NCI-H128 (cell line): Measurements from ENCODE around the gene KBTBD13.
"Not testable (repeated sequence)": the region's sequence is repeated elsewhere in the genome, so short reads cannot be mapped to it uniquely, and the experiment has no call there.

Source experiments
- DNase-seq: peaks from one replicate; lab custom pipeline; 2025; ENCODE audit not compliant: unreplicated experiment; lab: John Stamatoyannopoulos, UW

The KBTBD13 gene

DNA sequence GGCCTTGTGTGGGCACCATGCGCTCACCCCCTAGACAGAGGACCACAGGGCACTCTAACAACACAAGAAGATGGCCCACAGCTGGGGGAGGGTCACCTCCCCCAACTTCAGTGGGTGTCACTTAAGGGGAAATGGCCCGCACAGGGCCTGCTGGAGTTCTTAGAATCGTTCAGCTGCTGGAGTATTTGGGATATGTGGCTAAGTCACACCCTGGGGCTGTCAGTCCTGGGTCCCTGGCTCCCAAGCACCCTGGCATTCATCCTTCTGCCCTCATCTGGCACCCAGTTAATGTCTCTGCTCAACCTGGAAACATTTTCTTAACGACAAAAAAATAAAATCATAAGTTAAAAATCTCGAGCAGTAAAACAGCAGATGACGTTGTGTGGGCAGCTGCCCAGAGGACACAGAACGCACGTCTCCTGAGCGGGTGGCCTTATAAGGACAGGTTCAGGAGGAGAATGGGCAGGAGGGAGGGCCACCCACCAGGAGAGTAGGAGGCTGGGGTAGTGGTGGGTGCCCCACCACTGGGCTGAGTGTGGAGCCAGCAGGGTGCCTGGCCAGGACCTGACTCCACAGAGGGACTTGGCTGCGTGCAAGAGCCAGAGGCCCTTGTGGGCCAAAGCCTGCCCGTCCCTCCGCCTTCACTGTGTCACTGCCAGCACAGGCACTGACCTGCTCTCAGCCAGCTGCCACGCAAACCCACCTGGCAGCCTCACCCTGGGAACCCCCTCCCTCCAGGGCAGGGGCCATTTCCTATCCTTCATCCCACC, 11.5 kb downstream of the KBTBD13 start:
- no peak for DNase-seq

DNA sequence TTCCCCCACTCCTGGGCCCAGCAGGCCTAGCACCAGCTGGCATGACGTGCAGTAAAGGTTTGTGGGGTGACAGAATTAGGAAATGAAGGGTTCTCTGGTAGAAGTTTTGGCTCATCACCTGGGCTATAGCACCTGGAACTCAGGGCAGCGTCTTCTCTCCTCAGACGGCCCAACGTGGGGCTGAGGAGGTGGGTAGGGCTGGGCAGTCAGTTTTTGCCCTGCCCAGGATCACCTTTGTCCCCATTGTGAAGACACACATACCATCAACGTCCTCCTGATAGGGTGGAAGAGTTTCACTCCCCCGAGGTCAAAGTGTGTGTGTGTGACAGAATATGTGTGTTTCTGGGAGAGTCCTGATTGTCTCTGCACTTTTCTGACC, 12.1 kb downstream of the KBTBD13 start:
- DNase-seq = no peak

DNA sequence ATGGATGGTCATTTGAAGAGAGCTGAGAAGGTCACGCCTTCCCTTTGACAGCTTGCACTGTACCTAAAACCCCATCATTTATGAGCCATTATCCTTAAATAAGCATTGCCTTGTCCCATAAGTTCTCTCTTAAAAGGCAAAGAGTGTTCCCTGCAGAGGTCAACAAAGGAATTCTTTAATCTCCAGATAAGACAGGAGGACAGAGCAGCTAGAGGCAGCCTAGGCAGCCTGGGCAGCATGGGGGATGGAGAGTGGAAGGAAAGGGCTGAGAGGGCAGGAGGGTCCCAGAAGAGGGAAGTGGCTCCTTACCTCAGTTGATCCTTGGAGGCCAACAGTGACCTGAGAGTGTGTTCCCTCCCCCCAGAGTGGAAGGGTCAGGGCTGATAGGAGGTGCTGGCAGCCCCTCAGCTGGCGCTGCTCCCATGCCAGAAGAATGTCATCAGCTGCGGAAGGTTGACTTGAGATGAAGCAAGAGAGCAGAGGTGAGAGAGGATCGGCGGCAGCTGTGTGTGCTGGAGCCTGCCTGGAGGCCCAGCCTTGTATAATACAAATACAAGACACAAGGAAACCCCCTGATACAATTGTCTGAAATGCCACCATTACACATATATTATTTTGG, 12.8 kb downstream of the KBTBD13 start:
- no peak for DNase-seq

- DNase-seq = no peak
Measured at GRCh38 chr15:65091946-65092770, 15.6 kb downstream of the KBTBD13 start.

DNA sequence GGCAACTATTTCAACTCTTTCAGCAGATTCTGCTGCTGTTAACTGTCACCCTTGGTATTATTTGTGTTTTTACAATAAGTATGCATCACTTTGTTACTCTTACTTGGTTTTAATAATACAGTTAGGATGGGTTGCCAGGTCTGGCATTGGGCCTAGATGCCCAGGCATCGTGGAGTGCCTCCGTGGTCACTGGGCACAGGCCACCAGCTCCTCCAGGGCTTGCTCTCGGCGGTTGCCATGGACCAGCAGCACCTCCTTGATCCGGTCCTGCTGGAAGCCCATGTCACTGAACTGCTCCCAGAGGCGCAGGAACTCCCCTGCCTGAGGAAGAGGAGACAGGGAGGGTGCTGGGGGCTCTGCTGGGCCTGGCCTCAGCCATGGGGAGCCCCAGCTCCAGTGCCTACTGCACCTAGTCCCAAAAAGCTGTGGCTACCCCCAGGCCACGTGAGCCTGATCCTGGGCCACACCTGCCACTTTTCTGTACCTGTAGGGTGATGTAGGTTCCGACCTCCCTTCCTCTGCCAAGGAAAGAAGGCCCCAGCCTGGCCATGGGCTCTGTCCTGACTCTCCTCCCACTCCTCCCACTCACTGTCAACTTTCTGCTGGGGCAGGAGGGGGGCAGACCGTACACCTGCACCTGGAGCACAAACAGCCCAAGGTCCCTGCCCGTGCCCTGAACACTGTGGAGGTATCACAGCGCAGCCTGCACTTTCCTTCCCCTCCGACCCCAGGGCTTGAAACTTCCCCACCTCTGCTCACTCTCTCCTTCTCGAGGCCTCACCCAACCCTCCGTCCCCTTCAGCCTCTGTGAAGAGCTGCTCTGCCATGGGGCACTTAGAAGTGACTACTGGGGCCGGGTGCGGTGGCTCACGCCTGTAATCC, 16.6 kb downstream of the KBTBD13 start:
- no peak for DNase-seq

- not testable (repeated sequence) for DNase-seq
Measured at GRCh38 chr15:65093793-65094170, 17.2 kb downstream of the KBTBD13 start.

GRCh38 chr15:65094294-65094995, 17.9 kb downstream of the KBTBD13 start:
- no peak for DNase-seq

DNA sequence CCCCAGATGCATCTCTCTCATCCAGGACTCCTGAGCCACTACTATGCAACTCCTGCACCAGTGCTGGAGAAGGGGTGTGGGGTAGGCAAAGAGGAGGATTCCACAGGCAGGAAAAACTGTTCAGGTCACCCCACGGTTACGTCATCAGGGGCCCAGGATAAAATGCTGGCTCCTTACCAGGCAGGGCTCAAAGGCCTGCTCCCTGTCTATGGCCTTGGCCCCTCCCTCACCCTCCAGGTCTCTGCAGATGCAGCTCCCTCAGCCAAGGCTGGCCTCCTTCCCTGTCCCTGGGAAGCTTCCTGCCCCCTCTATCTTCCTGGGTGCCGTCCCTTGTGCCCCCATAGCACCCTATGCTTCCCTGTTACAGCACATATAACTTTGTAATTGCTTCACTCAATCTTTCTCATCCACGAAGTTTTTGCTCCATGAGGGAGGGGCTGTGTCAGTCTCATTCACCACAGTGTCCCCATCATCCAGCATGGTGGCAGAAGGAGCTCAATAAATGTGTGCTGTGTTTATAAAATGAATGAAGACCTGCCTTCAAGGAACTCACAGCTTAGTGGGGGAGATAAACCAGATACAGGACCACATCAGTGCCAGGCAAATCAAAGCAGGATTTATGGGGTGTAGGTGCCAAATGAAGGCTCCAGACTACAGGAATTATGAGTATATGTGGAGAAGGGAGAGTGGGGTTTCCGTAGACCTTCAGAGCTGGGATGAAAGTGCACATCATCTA, 18.6 kb downstream of the KBTBD13 start:
- no peak for DNase-seq

- no peak for DNase-seq
Measured at GRCh38 chr15:65095747-65096104, 19.2 kb downstream of the KBTBD13 start.

DNA sequence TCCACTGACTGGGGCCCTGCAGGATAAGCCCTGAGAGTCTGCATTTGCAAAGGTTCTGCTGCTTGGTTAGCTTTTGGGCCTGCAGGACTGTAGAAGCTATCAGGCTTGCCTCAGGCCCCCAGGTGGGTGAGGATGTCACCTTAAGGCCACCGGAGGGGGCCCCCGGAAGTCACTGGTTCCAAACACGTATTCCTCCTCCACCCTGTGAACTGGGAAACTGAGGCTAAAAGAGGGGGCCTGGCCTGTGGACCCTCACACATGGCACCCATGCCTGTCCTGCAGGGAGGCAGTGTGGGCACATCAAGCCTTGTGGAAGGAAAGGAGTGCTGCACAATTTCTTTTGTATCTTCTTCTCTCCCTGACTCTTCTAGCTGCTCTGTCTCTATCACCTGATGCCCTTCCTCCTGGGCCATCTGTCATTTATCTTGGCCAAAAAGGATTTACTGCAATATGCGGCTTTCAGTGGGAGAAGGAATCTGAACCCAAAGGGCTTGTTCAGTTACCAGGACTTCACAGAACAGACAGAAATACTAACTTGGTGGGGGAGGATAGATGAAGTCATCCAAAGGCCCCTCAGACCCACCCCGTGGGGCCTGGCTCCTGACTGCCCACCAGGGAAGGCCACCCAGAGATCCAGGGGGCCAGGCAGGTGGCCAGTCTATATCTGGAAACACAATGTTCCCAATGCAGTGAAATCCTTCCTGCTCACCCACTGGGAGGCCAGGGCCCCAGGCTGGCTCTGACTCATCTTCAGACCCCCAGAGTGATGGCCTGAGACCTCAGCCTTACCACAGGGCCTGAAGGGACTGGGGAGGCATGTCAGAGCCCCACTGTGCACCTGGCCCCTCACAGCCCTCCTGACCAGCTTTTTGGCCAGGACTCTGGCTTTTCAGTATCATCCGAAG, 20.2 kb downstream of the KBTBD13 start:
- DNase-seq = no peak

- no peak for DNase-seq
Measured at GRCh38 chr15:65097651-65098263, 21.2 kb downstream of the KBTBD13 start.

DNA sequence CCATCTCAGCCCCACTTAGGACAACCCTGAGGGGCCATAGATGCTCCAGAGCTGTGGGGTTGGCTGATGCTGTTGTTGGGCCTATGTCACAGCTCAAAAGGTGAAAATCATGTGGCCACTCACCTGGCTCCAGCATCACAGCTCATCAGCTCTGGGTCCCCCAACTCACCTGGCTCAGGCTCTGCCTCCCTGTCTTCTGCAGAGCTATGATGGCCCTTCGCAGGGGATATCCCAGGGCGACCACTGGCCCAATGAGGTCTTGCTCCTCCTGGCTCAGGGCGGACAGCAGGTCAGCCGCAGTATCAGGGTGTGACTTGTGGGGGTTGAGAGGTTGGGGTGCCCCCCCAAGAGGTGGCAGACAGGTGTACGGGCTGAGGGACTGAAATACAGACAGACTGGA, 22.8 kb downstream of the KBTBD13 start:
- no peak for DNase-seq

GRCh38 chr15:65099801-65100200, 23.3 kb downstream of the KBTBD13 start:
- DNase-seq = not testable (repeated sequence)

DNA sequence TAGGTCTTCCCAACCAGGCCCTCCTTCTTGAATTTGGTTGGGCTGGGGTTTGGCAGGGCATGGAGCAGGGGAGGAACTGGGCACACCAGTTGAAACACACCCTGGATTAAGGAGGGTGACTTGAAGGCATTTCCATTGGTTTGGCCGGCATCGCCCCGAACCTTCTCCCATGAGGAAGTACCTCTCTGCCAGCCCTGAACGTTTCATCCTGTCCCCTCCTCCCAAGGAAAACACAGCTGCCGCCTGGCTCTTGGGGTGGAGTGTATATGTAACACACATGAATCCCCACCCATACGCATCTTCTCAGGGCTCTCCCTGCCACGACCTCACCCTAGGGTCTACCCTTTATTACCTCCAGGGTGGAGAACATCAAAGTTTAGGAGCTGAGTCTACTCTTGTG, 23.9 kb downstream of the KBTBD13 start:
- no peak for DNase-seq

DNA sequence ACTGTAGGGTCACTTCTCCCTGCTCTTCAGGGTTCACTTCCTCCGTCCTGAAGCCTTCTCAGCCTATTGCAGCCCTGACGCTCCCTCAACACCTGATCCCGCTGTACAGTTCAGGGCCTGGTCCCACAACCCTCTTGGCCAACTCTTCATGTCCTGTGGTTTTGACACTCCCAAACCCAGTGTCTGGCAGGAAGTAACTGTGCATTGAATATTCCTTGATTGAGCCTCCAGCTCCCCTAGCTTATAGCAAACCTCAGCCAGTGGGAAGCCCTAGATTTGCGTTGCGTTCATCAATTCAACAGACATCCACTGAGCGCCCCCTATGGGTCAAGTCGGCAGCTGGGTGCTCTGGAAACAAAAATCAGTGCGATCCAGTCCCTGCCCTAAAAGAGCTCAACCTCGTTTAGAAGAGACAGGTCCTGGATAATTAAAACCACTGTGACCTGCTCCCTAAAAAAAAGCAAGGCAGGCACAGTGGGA, 24.9 kb downstream of the KBTBD13 start:
- DNase-seq = no peak

DNA sequence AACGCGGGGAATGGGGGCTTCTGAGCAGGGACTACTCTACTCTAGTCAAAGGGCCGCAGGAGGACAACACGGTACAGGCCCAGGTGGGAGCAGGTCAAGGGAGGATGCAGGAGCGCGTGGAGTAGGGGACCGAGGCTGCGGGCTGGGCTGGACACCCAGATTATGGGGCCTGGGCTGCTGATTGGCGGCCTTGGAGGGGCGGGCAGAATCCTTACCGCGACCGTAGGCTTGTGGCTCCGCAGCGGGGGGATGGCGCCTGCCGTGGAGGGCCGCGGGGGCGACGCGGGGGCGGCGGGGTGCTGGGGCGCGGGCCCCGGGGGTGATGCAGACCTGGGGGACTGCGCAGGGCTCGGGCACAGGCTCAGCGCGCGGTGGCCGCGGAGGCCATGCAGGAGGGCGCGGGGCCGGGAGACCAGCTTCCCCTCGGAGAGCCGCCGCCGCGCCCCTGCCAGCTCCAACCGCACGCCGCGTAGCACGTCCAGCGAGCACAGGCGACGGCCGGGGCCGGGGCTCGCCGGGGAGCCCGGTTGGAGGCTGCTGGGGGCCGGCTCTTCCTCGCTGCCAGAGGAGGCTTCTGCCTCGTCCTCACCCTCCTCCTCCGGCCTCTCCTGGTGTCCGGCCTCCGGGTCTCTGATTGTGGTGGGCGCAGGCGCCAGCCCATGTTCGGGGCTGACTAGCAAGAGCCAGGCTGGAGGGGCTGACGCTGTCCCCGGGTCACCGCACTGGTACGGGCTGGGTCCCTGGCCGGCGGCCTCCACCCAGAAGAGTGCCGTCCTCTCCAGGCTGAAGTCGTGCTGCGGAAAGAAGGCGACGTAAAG, 25.6 kb downstream of the KBTBD13 start:
- no peak for DNase-seq

- DNase-seq = no peak
Measured at GRCh38 chr15:65102912-65103311, 26.4 kb downstream of the KBTBD13 start.
